GM06990 (cell line): Measurements from ENCODE around the gene LRRC27.
"Not testable (repeated sequence)": the region's sequence is repeated elsewhere in the genome, so short reads cannot be mapped to it uniquely, and the experiment has no call there.

Source experiments
- DNase-seq: peaks from one replicate; pipeline ENCODE4 v3.0.0-alpha.2; 2011; ENCODE audit not compliant: insufficient read length; ENCODE audit errors: extremely low read depth
- H3K27me3 ChIP-seq: replicated peaks from 2 replicates; pipeline ENCODE4 v1.6.0; 2011; ENCODE audit warnings: low read length; ENCODE audit not compliant: control insufficient read depth, insufficient read depth
- H3K36me3 ChIP-seq: 2 replicates; pipeline ENCODE4 v1.5.1; 2011; ENCODE audit warnings: low read length; ENCODE audit not compliant: control insufficient read depth, insufficient read depth
- H3K4me3 ChIP-seq: replicated peaks from 2 replicates; pipeline ENCODE4 v1.5.1; 2011; ENCODE audit warnings: low read depth, mild to moderate bottlenecking, control low read depth, low read length
- CTCF ChIP-seq: IDR thresholded peaks from 2 replicates; pipeline ENCODE4 v1.5.1; 2011; ENCODE audit warnings: low read length, control low read depth, mild to moderate bottlenecking, inconsistent platforms; ENCODE audit not compliant: insufficient read depth, poor library complexity, severe bottlenecking

LRRC27 gene

GRCh38 chr10:132334631-132335188, 2.7 kb downstream of the LRRC27 start:
- Histone ChIP-seq H3K27me3 (no peaks in the 10 kb centered on the region), H3K36me3 (no peaks in the 10 kb centered on the region), H3K4me3 (no peak overlapping the region)
- no peak for TF ChIP-seq CTCF
- no peak for DNase-seq

GRCh38 chr10:132335189-132336063, 3.4 kb downstream of the LRRC27 start:
- Histone ChIP-seq H3K4me3 (no peak overlapping the region), H3K27me3 (no peaks in the 10 kb centered on the region), H3K36me3 (no peaks in the 10 kb centered on the region)
- DNase-seq = no peak
- TF ChIP-seq CTCF = no peak

- TF ChIP-seq CTCF = no peak
- DNase-seq = no peak
- H3K36me3 ChIP-seq = no peaks in the 10 kb centered on the region
- H3K4me3 ChIP-seq = no peak overlapping the region
- no peaks in the 10 kb centered on the region for H3K27me3 ChIP-seq
Measured at GRCh38 chr10:132336064-132336746, 4.2 kb downstream of the LRRC27 start.

- H3K4me3 ChIP-seq = peak overlapping the region; percentile 49
- no peak for TF ChIP-seq CTCF
Measured at GRCh38 chr10:132336919-132337407, 5.0 kb downstream of the LRRC27 start.

GRCh38 chr10:132337854-132338253, 5.9 kb downstream of the LRRC27 start:
- not testable (repeated sequence) for DNase-seq, H3K4me3 ChIP-seq, H3K27me3 ChIP-seq, H3K36me3 ChIP-seq

More at GRCh38 chr10:132336919-132337407, 5.0 kb downstream of the LRRC27 start:
- Histone ChIP-seq H3K36me3 (no peaks in the 10 kb centered on the region), H3K27me3 (no peaks in the 10 kb centered on the region)
- no peak for DNase-seq

GRCh38 chr10:132338876-132339275, 6.9 kb downstream of the LRRC27 start:
- no peaks in the 10 kb centered on the region for H3K27me3 ChIP-seq
- TF ChIP-seq CTCF = no peak
- H3K4me3 ChIP-seq = no peak overlapping the region
- no peaks in the 10 kb centered on the region for H3K36me3 ChIP-seq
- DNase-seq = no peak
